Superior temporal gyrus (tissue), 1 donor: ENCODE results near the gene FDX1.
A peak's percentile ranks its signal among the peaks of the same experiment; 100 is the strongest.
"Not testable (repeated sequence)": the region's sequence is repeated elsewhere in the genome, so short reads cannot be mapped to it uniquely, and the experiment has no call there.

Source experiments
- DNase-seq: peaks from one replicate; pipeline ENCODE4 v3.0.0-alpha.2; 2016; ENCODE audit errors: extremely low spot score

Gene FDX1

GRCh38 chr11:110429731-110430266 lies at the start of gene FDX1:
TSS of gene FDX1 (plus strand) at chr11:110429948. CDS start at chr11:110430121, 173 bp downstream.
- peak; percentile 78 for DNase-seq

GRCh38 chr11:110380836-110381622 lies 48.7 kb upstream of the FDX1 start:
- no peak for DNase-seq

- DNase-seq = not testable (repeated sequence)
Observed at GRCh38 chr11:110388231-110388630, 41.5 kb upstream of the FDX1 start.

- no peak for DNase-seq
Observed at GRCh38 chr11:110389965-110390364, 39.8 kb upstream of the FDX1 start.

- DNase-seq = no peak
Observed at GRCh38 chr11:110392056-110392455, 37.7 kb upstream of the FDX1 start.

GRCh38 chr11:110397668-110398286 lies 32.0 kb upstream of the FDX1 start:
- not testable (repeated sequence) for DNase-seq

- not testable (repeated sequence) for DNase-seq
Observed at GRCh38 chr11:110403585-110403984, 26.2 kb upstream of the FDX1 start.

- not testable (repeated sequence) for DNase-seq
Observed at GRCh38 chr11:110405636-110406035, 24.1 kb upstream of the FDX1 start.

- no peak for DNase-seq
Observed at GRCh38 chr11:110407315-110407714, 22.4 kb upstream of the FDX1 start.

GRCh38 chr11:110409174-110409573 lies 20.6 kb upstream of the FDX1 start:
- no peak for DNase-seq

GRCh38 chr11:110410651-110411050 lies 19.1 kb upstream of the FDX1 start:
- no peak for DNase-seq

GRCh38 chr11:110415081-110415480 lies 14.7 kb upstream of the FDX1 start:
- DNase-seq = no peak

GRCh38 chr11:110421658-110422057 lies 8.1 kb upstream of the FDX1 start:
- DNase-seq = not testable (repeated sequence)

- no peak for DNase-seq
Observed at GRCh38 chr11:110422306-110422905, 7.3 kb upstream of the FDX1 start.

- no peak for DNase-seq
Observed at GRCh38 chr11:110424775-110425444, 4.8 kb upstream of the FDX1 start.

GRCh38 chr11:110425751-110426545 lies 3.8 kb upstream of the FDX1 start:
- no peak for DNase-seq

GRCh38 chr11:110428040-110428439 lies 1.7 kb upstream of the FDX1 start:
- no peak for DNase-seq

- DNase-seq = no peak
Observed at GRCh38 chr11:110428956-110429730, 605 bp upstream of the FDX1 start.

- peak; percentile 67 for DNase-seq
Observed at GRCh38 chr11:110430267-110431050, 711 bp downstream of the FDX1 start.
